Astrocyte (in vitro differentiated cells and primary cell): ENCODE results near the gene GRIN3B. TPM values are rescaled to one million over a fixed set of nuclear protein-coding genes. Genes with fewer than 3 reads are reported as not detected.

Experiments used
- DNase-seq: peaks from one replicate; pipeline ENCODE4 v3.0.0-alpha.2; 2010; ENCODE audit warnings: low read depth
- FAIRE-seq: peaks from 2 replicates; lab custom pipeline; 2011; peaks lifted over from hg19 to GRCh38; lab: Jason Lieb, UNC
- H2AFZ ChIP-seq: 2 replicates; pipeline ENCODE4 v1.6.0; 2012; ENCODE audit warnings: low read depth, low read length, inconsistent platforms
- H3K27ac ChIP-seq: 2 replicates; pipeline ENCODE4 v1.5.1; 2011; ENCODE audit warnings: low read depth, low read length, inconsistent platforms
- H3K27me3 ChIP-seq: 2 replicates; pipeline ENCODE4 v1.6.0; 2011; ENCODE audit warnings: low read length, inconsistent platforms; ENCODE audit not compliant: insufficient read depth
- H3K36me3 ChIP-seq: 2 replicates; pipeline ENCODE4 v1.5.1; 2011; ENCODE audit warnings: low read length, inconsistent platforms; ENCODE audit not compliant: insufficient read depth
- H3K4me1 ChIP-seq: 2 replicates; pipeline ENCODE4 v1.5.1; 2011; ENCODE audit warnings: low read length, inconsistent platforms; ENCODE audit not compliant: insufficient read depth
- H3K4me2 ChIP-seq: 2 replicates; pipeline ENCODE4 v1.6.0; 2012; ENCODE audit warnings: low read length, inconsistent platforms
- H3K4me3 ChIP-seq: 2 replicates; pipeline ENCODE4 v1.5.1; 2011; ENCODE audit warnings: low read depth, mild to moderate bottlenecking, low read length, inconsistent platforms; ENCODE audit not compliant: insufficient read depth
- H3K79me2 ChIP-seq: 2 replicates; pipeline ENCODE4 v1.6.0; 2012; ENCODE audit warnings: mild to moderate bottlenecking, low read length, inconsistent platforms; ENCODE audit not compliant: insufficient read depth
- H3K9ac ChIP-seq: 2 replicates; pipeline ENCODE4 v1.6.0; 2012; ENCODE audit warnings: mild to moderate bottlenecking, low read length, inconsistent platforms
- H3K9me3 ChIP-seq: 2 replicates; pipeline ENCODE4 v1.5.1; 2012; ENCODE audit warnings: low read depth, mild to moderate bottlenecking, low read length, inconsistent platforms; ENCODE audit not compliant: insufficient read depth
- H4K20me1 ChIP-seq: 2 replicates; pipeline ENCODE4 v1.6.0; 2012; ENCODE audit warnings: low read length, inconsistent platforms; ENCODE audit not compliant: insufficient read depth
- H3K27ac Mint-ChIP-seq: one replicate; pipeline ENCODE4 v1.8.0; 2021; ENCODE audit warnings: mild to moderate bottlenecking, mixed read lengths; ENCODE audit not compliant: unreplicated experiment
- H3K27me3 Mint-ChIP-seq: one replicate; pipeline ENCODE4 v1.8.0; 2021; ENCODE audit warnings: low read depth, mixed read lengths; ENCODE audit not compliant: unreplicated experiment
- H3K36me3 Mint-ChIP-seq: one replicate; pipeline ENCODE4 v1.8.0; 2021; ENCODE audit warnings: low read depth, mixed read lengths; ENCODE audit not compliant: unreplicated experiment
- H3K4me1 Mint-ChIP-seq: one replicate; pipeline ENCODE4 v1.8.0; 2021; ENCODE audit warnings: low read depth, mixed read lengths; ENCODE audit not compliant: unreplicated experiment
- H3K4me3 Mint-ChIP-seq: one replicate; pipeline ENCODE4 v1.8.0; 2021; ENCODE audit warnings: mild to moderate bottlenecking, moderate library complexity, mixed read lengths; ENCODE audit not compliant: unreplicated experiment
- H3K9me3 Mint-ChIP-seq: one replicate; pipeline ENCODE4 v1.8.0; 2021; ENCODE audit warnings: mild to moderate bottlenecking, mixed read lengths; ENCODE audit not compliant: unreplicated experiment
- EZH2 ChIP-seq: IDR thresholded peaks from 2 replicates; pipeline ENCODE4 v1.6.1; 2012; ENCODE audit warnings: mild to moderate bottlenecking, low read length, inconsistent platforms; ENCODE audit not compliant: insufficient read depth
- total RNA-seq: library from RNA; stranded (reverse); gene quantifications from 2 replicates; pipeline ENCODE4 v1.2.1, GENCODE V29; 2021
- TF ChIP-seq, protein P1 (sequence below): IDR thresholded peaks from 2 replicates; pipeline ENCODE4 v1.5.1; 2011; ENCODE audit warnings: low read depth, mild to moderate bottlenecking, inconsistent platforms, low read length, moderate library complexity; ENCODE audit not compliant: insufficient read depth

The GRIN3B gene
- total RNA-seq, 1 donor from 2014 or later: 2.7 TPM

DNA sequence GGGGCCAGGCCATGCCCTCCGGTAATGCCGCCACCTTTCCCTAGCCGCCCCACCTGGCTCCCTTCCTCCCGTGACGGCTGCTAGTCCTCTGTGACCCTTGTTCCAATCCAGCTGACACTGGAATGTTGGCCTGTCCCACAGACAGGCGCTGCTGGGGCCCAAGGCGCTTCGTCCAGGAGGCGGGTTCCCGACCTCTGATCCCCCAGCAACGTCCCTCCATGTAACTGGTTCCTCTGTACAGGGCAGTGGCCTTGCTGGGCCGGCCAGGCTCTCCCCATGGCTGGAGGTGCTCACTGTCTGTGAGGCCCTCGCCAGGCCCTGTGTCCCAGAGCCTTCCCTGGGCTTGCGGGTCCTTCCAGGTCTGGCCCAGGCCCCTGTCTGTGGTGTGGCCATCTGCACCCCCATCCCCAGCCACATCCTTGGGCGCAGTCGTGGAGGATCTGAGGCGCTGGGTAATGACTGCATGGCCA, 6.8 kb upstream of the GRIN3B start:
- Mint-ChIP-seq H3K9me3 (no peaks in the 10 kb centered on the region), H3K4me1 (no peaks in the 10 kb centered on the region), H3K36me3 (peaks cover 5% of the 10 kb centered on the region), H3K4me3 (no peak overlapping the region), H3K27ac (no peak overlapping the region), H3K27me3 (peaks cover 7% of the 10 kb centered on the region)
- Histone ChIP-seq H3K4me3 (no peak overlapping the region), H3K27me3 (peaks cover 15% of the 10 kb centered on the region), H2AFZ (no peak overlapping the region), H3K4me1 (peaks cover 8% of the 10 kb centered on the region), H3K36me3 (no peaks in the 10 kb centered on the region), H3K9ac (no peak overlapping the region), H4K20me1 (peaks cover 29% of the 10 kb centered on the region), H3K79me2 (no peaks in the 10 kb centered on the region), H3K9me3 (no peaks in the 10 kb centered on the region), H3K27ac (no peak overlapping the region), H3K4me2 (no peak overlapping the region)
- no peak for TF ChIP-seq EZH2
- TF ChIP-seq, protein P1, sequence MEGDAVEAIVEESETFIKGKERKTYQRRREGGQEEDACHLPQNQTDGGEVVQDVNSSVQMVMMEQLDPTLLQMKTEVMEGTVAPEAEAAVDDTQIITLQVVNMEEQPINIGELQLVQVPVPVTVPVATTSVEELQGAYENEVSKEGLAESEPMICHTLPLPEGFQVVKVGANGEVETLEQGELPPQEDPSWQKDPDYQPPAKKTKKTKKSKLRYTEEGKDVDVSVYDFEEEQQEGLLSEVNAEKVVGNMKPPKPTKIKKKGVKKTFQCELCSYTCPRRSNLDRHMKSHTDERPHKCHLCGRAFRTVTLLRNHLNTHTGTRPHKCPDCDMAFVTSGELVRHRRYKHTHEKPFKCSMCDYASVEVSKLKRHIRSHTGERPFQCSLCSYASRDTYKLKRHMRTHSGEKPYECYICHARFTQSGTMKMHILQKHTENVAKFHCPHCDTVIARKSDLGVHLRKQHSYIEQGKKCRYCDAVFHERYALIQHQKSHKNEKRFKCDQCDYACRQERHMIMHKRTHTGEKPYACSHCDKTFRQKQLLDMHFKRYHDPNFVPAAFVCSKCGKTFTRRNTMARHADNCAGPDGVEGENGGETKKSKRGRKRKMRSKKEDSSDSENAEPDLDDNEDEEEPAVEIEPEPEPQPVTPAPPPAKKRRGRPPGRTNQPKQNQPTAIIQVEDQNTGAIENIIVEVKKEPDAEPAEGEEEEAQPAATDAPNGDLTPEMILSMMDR: no peak
- DNase-seq: no peak
- no peak for FAIRE-seq

GRCh38 chr19:993831-994393, 6.3 kb upstream of the GRIN3B start:
- Mint-ChIP-seq H3K4me3 (no peak overlapping the region), H3K27me3 (peaks cover 7% of the 10 kb centered on the region), H3K4me1 (no peaks in the 10 kb centered on the region), H3K27ac (no peak overlapping the region), H3K9me3 (no peaks in the 10 kb centered on the region), H3K36me3 (peaks cover 5% of the 10 kb centered on the region)
- H3K4me2 ChIP-seq: no peak overlapping the region
- no peak overlapping the region for H3K27ac ChIP-seq
- no peak overlapping the region for H3K9ac ChIP-seq
- no peaks in the 10 kb centered on the region for H3K9me3 ChIP-seq
- FAIRE-seq (no peak), DNase-seq (no peak)
- no peaks in the 10 kb centered on the region for H3K36me3 ChIP-seq
- H3K27me3 ChIP-seq: peaks cover 19% of the 10 kb centered on the region
- peaks cover 26% of the 10 kb centered on the region for H4K20me1 ChIP-seq
- no peak overlapping the region for H2AFZ ChIP-seq
- H3K79me2 ChIP-seq: no peaks in the 10 kb centered on the region
- H3K4me3 ChIP-seq: no peak overlapping the region
- peaks cover 8% of the 10 kb centered on the region for H3K4me1 ChIP-seq
- TF ChIP-seq, protein P1: no peak
- TF ChIP-seq EZH2: no peak

DNA sequence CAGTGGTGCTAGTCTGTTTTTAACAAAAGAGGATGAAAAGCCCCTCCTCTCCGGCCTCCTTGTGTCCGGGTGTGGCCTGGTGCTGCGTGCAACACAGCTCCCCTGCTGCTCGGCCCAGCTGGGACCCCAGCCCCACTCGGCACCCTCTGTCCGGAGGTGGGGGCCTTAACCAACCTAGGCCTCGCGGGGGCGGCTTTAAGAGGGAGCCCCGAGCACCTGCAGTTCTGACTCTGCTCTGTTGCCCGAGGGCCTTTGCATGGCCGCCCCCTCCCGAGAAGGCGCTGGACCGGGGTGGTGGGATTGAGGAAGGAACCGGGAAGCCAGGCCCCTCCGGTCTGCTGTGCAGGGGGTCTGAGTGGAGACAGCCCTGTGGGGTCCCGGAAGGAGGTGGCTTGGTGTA, 5.7 kb upstream of the GRIN3B start:
- Mint-ChIP-seq H3K27ac (no peak overlapping the region), H3K4me3 (no peak overlapping the region), H3K4me1 (no peaks in the 10 kb centered on the region), H3K9me3 (no peaks in the 10 kb centered on the region), H3K36me3 (peaks cover 5% of the 10 kb centered on the region), H3K27me3 (peaks cover 12% of the 10 kb centered on the region)
- H3K4me2 ChIP-seq: no peak overlapping the region
- H3K79me2 ChIP-seq: no peaks in the 10 kb centered on the region
- H3K4me3 ChIP-seq: no peak overlapping the region
- H3K9ac ChIP-seq: no peak overlapping the region
- DNase-seq (no peak), FAIRE-seq (no peak)
- H3K36me3 ChIP-seq: no peaks in the 10 kb centered on the region
- H3K27ac ChIP-seq: no peak overlapping the region
- no peak overlapping the region for H2AFZ ChIP-seq
- H3K9me3 ChIP-seq: no peaks in the 10 kb centered on the region
- peaks cover 25% of the 10 kb centered on the region for H3K27me3 ChIP-seq
- peaks cover 8% of the 10 kb centered on the region for H3K4me1 ChIP-seq
- peaks cover 26% of the 10 kb centered on the region for H4K20me1 ChIP-seq
- TF ChIP-seq, protein P1: no peak
- TF ChIP-seq EZH2: no peak
